PC-3 (cell line): Measurements from ENCODE around the gene RBFOX2.

ENCODE experiments used
- EZH2 ChIP-seq: fragments of 300-600 bp; sonication (generic); IDR thresholded peaks from one replicate; pipeline ENCODE4 v1.6.1; 2017; ENCODE audit warnings: antibody characterized with exemption, mild to moderate bottlenecking, low read length; ENCODE audit not compliant: unreplicated experiment
- TF ChIP-seq, protein P1 (sequence below): fragments of 300-600 bp; sonication (generic); conservative IDR thresholded peaks from 2 replicates; pipeline ENCODE4 v1.5.1; 2017; ENCODE audit warnings: antibody characterized with exemption, low read depth, mild to moderate bottlenecking, low read length

DNA sequence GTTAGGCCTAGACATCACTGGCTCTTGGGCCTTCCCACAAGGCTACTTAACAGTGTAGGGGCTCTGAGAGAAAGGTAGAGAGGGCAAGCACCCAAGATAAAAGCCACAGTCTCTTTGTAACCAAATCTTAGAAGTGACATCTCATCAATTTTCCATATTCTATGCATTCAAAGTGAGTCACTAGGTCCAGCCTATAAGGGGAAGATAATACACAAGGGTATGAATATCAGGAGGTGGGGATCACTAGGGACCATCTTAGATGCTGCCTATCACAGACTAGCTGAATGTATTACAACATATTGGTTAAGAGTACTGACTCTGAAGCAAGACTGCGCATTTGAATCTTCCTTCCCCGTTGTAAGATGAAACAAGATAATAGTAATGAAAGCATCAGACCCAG lies 144.1 kb downstream of the RBFOX2 start:
- TF ChIP-seq, protein P1, sequence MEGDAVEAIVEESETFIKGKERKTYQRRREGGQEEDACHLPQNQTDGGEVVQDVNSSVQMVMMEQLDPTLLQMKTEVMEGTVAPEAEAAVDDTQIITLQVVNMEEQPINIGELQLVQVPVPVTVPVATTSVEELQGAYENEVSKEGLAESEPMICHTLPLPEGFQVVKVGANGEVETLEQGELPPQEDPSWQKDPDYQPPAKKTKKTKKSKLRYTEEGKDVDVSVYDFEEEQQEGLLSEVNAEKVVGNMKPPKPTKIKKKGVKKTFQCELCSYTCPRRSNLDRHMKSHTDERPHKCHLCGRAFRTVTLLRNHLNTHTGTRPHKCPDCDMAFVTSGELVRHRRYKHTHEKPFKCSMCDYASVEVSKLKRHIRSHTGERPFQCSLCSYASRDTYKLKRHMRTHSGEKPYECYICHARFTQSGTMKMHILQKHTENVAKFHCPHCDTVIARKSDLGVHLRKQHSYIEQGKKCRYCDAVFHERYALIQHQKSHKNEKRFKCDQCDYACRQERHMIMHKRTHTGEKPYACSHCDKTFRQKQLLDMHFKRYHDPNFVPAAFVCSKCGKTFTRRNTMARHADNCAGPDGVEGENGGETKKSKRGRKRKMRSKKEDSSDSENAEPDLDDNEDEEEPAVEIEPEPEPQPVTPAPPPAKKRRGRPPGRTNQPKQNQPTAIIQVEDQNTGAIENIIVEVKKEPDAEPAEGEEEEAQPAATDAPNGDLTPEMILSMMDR = no peak
- no peak for TF ChIP-seq EZH2
